G401 (cell line): Measurements from ENCODE around the gene JAG2. TPM values are rescaled to one million over a fixed set of nuclear protein-coding genes. Genes with fewer than 3 reads are reported as not detected.

ENCODE experiments used
- DNase-seq: peaks from one replicate; pipeline ENCODE4 v3.0.0-alpha.2; 2015; ENCODE audit warnings: low spot score
- in situ Hi-C: cut with HindIII; loops from 2 replicates; pipeline ENCODE4 v1.10.0; 2016; ENCODE audit warnings: low sequenced_read_pairs, mixed read lengths
- total RNA-seq: library from RNA; depleted of rRNA; stranded (reverse); fragments of >200 nt; shearing (Covaris generic); gene quantifications from 2 replicates; pipeline ENCODE4 v1.2.3, GENCODE V29; 2014

JAG2 gene
- total RNA-seq, 1 experiment from 2014 or later, result 8.6 TPM

- in situ Hi-C loops, result no loop called here
- no peak for DNase-seq
Measured at GRCh38 chr14:105145381-105146180, 23.0 kb downstream of the JAG2 start.

GRCh38 chr14:105144666-105145380, 23.8 kb downstream of the JAG2 start:
- no peak for DNase-seq
- in situ Hi-C loops, result no loop called here

DNA sequence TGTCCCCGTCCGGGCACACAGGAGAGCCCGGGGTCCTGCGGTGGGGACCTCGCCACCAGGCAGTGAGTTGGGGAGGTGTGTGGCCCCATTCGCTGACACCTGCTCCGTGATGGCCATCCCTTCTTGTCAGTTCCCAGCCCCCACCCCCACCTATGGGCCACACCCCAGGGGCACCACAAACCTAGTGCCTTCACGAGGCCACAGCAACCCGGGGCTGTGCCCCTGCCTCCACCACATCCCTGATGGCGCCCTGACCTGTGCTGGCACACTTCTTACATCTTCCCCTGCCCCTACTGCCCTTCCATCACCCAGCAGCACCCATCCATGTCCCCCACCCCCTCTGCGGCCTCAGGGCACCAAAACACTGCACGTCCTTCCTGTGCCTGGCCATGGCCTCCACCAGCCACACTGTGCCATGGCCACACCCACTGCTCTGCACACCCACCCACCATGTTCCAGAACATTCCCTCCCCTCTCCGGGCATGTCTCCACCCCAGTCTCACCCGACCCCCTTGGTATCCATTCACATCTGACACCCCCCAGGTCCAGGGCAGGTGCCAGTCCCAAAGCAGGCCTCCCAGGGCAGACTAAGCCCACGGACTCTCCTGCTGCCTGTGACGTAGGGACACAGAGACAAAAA, 24.4 kb downstream of the JAG2 start:
- DNase-seq, result no peak
- in situ Hi-C loops, result no loop called here

- in situ Hi-C loops, result no loop called here
- no peak for DNase-seq
Measured at GRCh38 chr14:105143451-105144025, 25.0 kb downstream of the JAG2 start.

DNA sequence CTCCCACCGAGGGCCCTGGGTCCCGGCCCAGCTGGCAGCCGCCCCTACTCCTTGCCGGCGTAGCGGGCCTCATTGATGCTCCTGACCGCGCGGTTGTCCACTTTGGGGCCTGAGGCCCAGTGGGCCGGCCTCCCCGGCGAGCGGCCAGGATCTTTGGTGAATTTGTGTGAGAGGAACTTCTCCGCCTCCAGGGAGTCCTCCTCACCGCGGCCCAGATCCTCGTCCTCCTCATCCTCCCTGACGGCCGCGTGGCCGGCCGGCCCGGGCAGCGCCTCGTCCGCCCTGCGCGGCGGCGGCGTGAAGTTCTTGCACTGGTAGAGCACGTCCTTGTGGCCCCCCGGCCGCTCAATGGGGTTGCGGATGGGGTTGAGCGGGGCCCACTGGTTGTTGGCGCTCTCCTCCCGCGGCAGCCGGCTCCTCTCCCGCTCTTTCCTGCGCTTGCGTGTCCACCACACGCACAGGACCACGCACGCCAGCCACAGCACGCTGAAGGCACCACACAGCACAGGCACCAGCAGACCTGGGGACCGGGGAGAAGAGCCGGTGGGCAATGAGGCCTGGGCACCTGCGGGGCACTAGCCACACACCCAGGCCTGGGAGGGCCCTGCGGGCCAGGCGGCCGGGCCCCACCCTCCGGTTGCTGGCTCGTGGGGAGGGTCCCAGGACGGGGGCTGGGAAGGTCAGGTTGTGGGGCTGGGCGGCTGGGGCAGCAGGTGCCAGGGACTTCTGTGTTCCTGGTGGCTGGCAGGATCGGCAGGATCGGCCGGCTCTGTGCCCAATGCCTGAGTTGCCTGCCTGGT, 25.7 kb downstream of the JAG2 start:
- in situ Hi-C loops, result no loop called here
- no peak for DNase-seq

DNA sequence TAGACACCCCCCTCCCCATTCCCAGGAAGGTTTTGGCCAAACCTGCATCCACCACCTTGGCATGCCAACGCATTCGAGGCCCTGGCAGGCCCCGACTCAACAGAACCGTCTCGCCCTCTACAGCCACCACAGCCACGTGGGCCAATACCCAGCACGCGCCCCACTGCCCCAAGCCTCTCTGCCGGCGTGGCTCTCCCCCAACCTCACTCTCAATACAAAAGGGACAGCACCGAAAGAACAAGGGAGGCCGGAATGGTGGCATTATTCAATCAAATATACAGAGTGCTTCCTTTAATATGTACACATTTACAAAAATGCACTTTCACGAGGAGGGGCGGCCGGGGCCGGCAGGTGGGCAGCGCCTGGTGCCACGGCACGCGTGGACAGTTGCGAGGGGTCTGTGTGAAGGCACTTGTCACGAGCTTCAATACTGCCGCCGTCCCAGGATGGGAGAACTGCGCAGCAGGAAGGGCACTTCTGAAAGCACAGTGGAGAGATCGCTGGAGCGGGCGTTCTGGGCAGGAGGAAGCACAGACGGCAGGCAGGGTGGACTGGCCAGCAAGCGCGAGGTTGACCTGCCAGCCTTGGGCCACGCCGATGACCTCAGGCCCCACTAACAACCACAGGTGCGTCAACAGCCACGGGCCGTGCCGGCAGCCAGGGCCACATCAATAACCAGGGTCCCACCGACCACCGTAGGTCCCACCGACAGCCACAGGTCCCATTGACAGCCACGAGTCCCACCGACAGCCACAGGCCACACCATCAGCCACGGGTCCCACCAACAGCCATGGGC, 26.9 kb downstream of the JAG2 start:
- in situ Hi-C loops, result no loop called here
- no peak for DNase-seq

GRCh38 chr14:105141026-105141425, 27.6 kb downstream of the JAG2 start:
- in situ Hi-C loops, result no loop called here
- no peak for DNase-seq

GRCh38 chr14:105140581-105140980, 28.0 kb downstream of the JAG2 start:
- no peak for DNase-seq
- in situ Hi-C loops, result no loop called here

DNA sequence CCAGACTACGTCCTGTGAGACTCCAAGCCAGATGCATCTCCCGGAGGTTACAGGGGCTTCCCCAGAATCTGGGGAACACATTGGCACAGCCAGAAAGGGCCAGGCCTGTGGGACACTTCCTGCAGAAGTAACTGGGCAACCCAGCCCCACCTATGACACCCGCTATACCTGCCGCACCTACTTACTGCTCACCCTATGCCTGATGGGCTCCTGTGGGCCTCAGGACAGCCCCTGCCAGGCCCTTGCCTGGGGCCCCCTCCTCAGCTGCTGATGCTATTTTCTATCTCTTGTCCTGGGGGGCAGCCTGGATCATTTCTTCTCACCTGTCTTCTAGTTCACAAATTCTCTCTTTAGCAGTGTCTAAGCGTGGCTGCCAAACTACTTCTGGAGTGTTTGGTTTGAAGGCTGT, 28.7 kb downstream of the JAG2 start:
- DNase-seq, result no peak
- in situ Hi-C loops, result no loop called here

DNA sequence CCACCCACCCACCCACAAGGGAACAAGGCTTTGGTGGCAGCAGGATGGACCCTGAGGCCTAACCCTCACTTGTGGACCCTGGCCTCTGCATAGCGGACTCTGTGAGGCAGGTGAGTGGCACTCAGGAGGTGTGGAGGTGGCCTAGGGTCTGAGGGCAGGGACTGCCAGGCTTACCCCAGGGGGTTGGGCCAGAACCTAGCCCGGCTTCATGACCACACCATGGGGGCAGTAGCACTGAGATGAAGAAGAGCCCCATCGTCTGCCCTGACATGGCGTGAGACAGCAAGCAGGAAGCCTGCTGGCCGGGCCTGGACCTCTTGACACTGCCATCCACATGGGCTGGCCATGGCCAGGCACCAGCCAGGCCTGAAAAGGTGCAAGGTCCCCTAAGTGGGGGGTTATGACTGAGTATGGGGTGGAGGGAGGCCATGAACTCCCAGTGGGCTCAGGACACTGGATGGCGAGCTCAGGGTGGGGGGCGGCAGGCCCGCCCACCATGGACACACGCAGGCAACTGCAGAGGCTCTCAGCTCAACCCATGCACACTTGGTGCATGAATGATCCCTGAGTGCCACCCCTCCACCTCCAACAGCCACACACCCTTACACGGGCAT, 29.3 kb downstream of the JAG2 start:
- DNase-seq, result no peak

GRCh38 chr14:105138551-105139111, 29.9 kb downstream of the JAG2 start:
- DNase-seq, result no peak
- in situ Hi-C loops, result no loop called here

More for the DNA sequence above, 29.3 kb downstream of the JAG2 start:
- in situ Hi-C loops, result no loop called here

- no peak for DNase-seq
Measured at GRCh38 chr14:105138021-105138541, 30.5 kb downstream of the JAG2 start.

GRCh38 chr14:105137481-105138020, 31.0 kb downstream of the JAG2 start:
- DNase-seq, result no peak
- in situ Hi-C loops, result no loop called here

More at GRCh38 chr14:105138021-105138541, 30.5 kb downstream of the JAG2 start:
- in situ Hi-C loops, result no loop called here

DNA sequence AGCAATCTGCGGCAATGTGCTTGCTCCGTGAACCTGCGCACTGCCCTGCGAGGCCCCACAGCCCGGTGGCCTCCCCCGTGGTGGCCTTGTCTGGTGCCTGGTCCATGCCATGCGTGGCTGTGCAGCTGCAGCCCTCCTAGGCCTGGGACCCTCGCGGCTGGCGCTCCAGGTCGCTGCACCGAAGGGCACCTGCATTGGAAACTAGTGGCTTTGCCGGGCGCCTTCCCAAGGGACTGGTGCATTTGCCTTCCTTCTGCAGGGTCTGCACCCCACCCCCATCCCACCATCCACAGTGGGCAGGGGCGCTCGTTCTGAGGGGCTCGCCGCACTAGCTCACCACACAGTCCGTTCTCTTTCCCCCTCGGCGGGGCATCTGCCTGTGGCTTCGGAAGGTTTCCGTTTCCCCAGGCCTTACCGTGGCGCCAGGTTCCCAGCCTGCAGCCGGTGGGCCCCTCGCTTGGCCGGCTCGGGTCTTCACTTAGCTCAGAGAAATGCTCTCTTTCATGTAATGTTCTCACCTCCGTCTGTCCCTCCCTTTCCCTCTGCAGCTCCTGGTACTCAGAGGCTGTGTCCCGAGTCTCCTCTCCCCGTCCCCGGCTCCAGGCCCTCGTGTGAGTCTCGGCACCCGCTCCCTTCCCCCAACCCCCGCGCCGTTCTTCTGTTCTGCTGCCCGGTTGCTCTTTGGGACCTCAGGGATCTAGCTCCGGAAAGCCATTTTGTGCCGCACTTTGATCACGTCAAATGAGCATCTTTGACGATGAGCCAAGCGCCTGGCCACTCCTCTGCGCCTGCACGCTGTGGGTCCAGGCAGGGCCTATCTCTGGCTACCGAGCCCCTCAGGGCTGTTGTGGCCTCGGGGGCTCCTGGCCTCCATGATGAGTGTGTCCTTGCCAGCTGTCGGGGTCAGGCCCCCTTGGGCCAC, 31.9 kb downstream of the JAG2 start:
- in situ Hi-C loops, result no loop called here
- DNase-seq, result no peak

DNA sequence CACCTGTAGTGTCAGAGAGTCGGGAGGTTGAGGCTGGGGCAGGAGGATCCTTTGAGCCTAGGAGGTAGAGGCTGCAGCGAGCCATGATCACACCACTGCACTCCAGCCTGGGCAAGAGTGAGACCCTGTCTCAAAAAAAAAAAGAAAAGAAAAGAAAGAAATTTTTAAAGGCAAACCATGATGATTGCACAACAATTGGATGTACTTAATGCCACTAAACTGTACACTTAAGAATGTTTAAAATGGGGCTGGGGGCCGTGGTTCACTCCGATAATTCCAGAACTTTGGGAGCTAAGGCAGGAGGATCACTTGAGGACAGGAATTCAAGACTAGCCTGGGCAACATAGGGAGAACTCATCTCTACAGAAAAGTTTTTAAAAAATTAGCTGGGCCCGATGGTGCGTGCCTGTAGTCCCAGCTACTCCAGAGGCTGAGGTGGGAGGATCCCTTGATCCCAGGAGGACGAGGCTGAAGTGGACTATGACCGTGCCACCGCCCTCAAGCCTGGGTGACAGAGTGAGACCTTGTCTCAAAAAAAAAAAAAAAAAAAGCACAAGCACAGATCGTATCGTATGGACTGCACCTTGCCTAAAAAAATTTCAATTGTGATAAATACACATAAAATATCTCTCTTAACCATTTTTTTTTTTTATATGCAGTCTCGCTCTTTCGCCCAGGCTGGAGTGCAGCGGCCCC, 32.7 kb downstream of the JAG2 start:
- no peak for DNase-seq
- in situ Hi-C loops, result no loop called here
